Sigmoid colon (tissue), 4 donors: ENCODE data around the gene FAM135A.

Experiments used
- CTCF ChIP-seq, 4 experiments: fragments of 450-650 bp in 3 of 4; fragments of 200-600 bp in 1 of 4; IDR thresholded peaks; one replicate each; pipeline ENCODE4 v1.5.1; 2016 to 2019; ENCODE audit warnings: antibody characterized with exemption in 4 of 4, mild to moderate bottlenecking in 3 of 4, moderate library complexity in 2 of 4
- POLR2A ChIP-seq, 2 donors: fragments of 450-650 bp; IDR thresholded peaks; one replicate each; pipeline ENCODE4 v1.6.1; 2016; ENCODE audit warnings: antibody characterized with exemption in 2 of 2, mild to moderate bottlenecking in 2 of 2, moderate library complexity in 2 of 2
- POLR2AphosphoS5 ChIP-seq, 4 donors: sonication (generic); formaldehyde crosslinking; IDR thresholded peaks; one replicate each; pipeline ENCODE4 v1.6.1; 2017; ENCODE audit warnings: antibody characterized with exemption in 4 of 4

GRCh38 chr6:70421509-70421908 lies 8.2 kb downstream of the FAM135A start:
- TF ChIP-seq CTCF (IDR thresholded peaks at IDR 0.05) (no peak), POLR2AphosphoS5 (IDR thresholded peaks at IDR 0.05) (no peak), POLR2A (IDR thresholded peaks at IDR 0.05) (no peak)
